Measurements from ENCODE around the gene SLC8A2.
"Not testable (repeated sequence)": the region's sequence is repeated elsewhere in the genome, so short reads cannot be mapped to it uniquely, and the experiment has no call there.

SLC8A2 gene

GRCh38 chr19:47487551-47488515, 16.1 kb upstream of the SLC8A2 start:
- TF ChIP-seq SP1 (IDR thresholded peaks at IDR 0.05) (no peak), ELF4 (IDR thresholded peaks at IDR 0.05) (no peak), LEF1 (IDR thresholded peaks at IDR 0.05; ENCODE audit: borderline replicate concordance) (no peak), FOXM1 (IDR thresholded peaks at IDR 0.05; ENCODE audit: borderline replicate concordance) (no peak)
- no peak for DNase-seq (ENCODE audit: extremely low spot score)
- POLR2A ChIA-PET: interaction anchor here (1.0 kb wide), 1 partner anchor 212 kb away, joined by 3 read pairs; no protein-coding TSS in a partner anchor
- CTCF ChIA-PET: interaction anchor here (0.6 to 1.6 kb wide), 3 partner anchors 12 to 807 kb away, joined by 3 to 7 read pairs (median 5); no protein-coding TSS in a partner anchor

- no peak for DNase-seq (ENCODE audit: extremely low spot score)
- ChIA-PET CTCF (no interaction called here), POLR2A (interaction anchor here (1.0 kb wide), 2 partner anchors 49 to 213 kb away, joined by 3 read pairs; no protein-coding TSS in a partner anchor)
- TF ChIP-seq ARNT (IDR thresholded peaks at IDR 0.05) (no peak), PKNOX1 (IDR thresholded peaks at IDR 0.05) (no peak), TARDBP (IDR thresholded peaks at IDR 0.05) (no peak), SP1 (IDR thresholded peaks at IDR 0.05) (no peak), HDGF (IDR thresholded peaks at IDR 0.05; ENCODE audit: borderline replicate concordance) (no peak)
Measured at GRCh38 chr19:47486900-47487299, 15.2 kb upstream of the SLC8A2 start.

- CTCF ChIA-PET: interaction anchor here (0.9 kb wide), 1 partner anchor 49 kb away, joined by 3 read pairs; no protein-coding TSS in a partner anchor
- POLR2A ChIA-PET: interaction anchor here (1.0 kb wide), 1 partner anchor 48 kb away, joined by 3 read pairs; no protein-coding TSS in a partner anchor
- DNase-seq (ENCODE audit: extremely low spot score): not testable (repeated sequence)
Measured at GRCh38 chr19:47486220-47486619, 14.5 kb upstream of the SLC8A2 start.

- ChIA-PET POLR2A (no interaction called here), CTCF (interaction anchor here (0.6 to 1.2 kb wide), 2 partner anchors 18 to 44 kb away, joined by 3 to 4 read pairs; no protein-coding TSS in a partner anchor)
- TF ChIP-seq ARNT (IDR thresholded peaks at IDR 0.05): no peak
- no peak for TF ChIP-seq SP1 (IDR thresholded peaks at IDR 0.05)
- TF ChIP-seq L3MBTL2 (conservative IDR thresholded peaks at IDR 0.05): no peak
- no peak for TF ChIP-seq PKNOX1 (IDR thresholded peaks at IDR 0.05)
- TF ChIP-seq NFRKB (IDR thresholded peaks at IDR 0.05): no peak
- TF ChIP-seq FOXA1 (IDR thresholded peaks at IDR 0.05): no peak
- no peak for TF ChIP-seq LEF1 (IDR thresholded peaks at IDR 0.05; ENCODE audit: borderline replicate concordance)
- TF ChIP-seq ELF4 (IDR thresholded peaks at IDR 0.05): no peak
- TF ChIP-seq TARDBP (IDR thresholded peaks at IDR 0.05): no peak
- TF ChIP-seq SUZ12 (IDR thresholded peaks at IDR 0.05): no peak
- TF ChIP-seq CTBP1 (IDR thresholded peaks at IDR 0.05; ENCODE audit: borderline replicate concordance): no peak
- no peak for TF ChIP-seq FOXM1 (IDR thresholded peaks at IDR 0.05; ENCODE audit: borderline replicate concordance)
- TF ChIP-seq BHLHE40 (IDR thresholded peaks at IDR 0.05; ENCODE audit: borderline replicate concordance): no peak
- no peak for TF ChIP-seq ZNF384 (IDR thresholded peaks at IDR 0.05)
- TF ChIP-seq FOXK2 (IDR thresholded peaks at IDR 0.05): no peak
Measured at GRCh38 chr19:47485210-47485609, 13.5 kb upstream of the SLC8A2 start.

GRCh38 chr19:47483800-47484690, 12.4 kb upstream of the SLC8A2 start, which contains the start of gene KPTN:
TSS of gene KPTN (minus strand) at chr19:47484219. CDS start at chr19:47484160, 59 bp downstream.
- peak; percentile 95 for DNase-seq (ENCODE audit: extremely low spot score)
- TF ChIP-seq PKNOX1 (IDR thresholded peaks at IDR 0.05) (no peak), FOXM1 (IDR thresholded peaks at IDR 0.05; ENCODE audit: borderline replicate concordance) (peak; percentile 22; the same call in 1 of the 2 replicates), NFRKB (IDR thresholded peaks at IDR 0.05) (peak; percentile 90), ELF4 (IDR thresholded peaks at IDR 0.05) (peak; percentile 56; the same call in 1 of the 2 replicates)
- ChIA-PET POLR2A (interaction anchor here (0.8 to 1.3 kb wide), 11 partner anchors 9 to 51 kb away, joined by 3 to 12 read pairs (median 4); partner anchors contain the start of gene SLC8A2), CTCF (interaction anchor here (0.6 to 1.2 kb wide), 9 partner anchors 11 to 835 kb away, joined by 3 to 8 read pairs (median 3); no protein-coding TSS in a partner anchor)

More at GRCh38 chr19:47485210-47485609, 13.5 kb upstream of the SLC8A2 start:
- no peak for DNase-seq (ENCODE audit: extremely low spot score)

GRCh38 chr19:47483200-47483599, 11.5 kb upstream of the SLC8A2 start:
- CTCF ChIA-PET: interaction anchor here (0.6 to 1.1 kb wide), 5 partner anchors 39 to 834 kb away, joined by 3 to 8 read pairs (median 4); no protein-coding TSS in a partner anchor
- POLR2A ChIA-PET: interaction anchor here (0.9 to 1.3 kb wide), 9 partner anchors 9 to 50 kb away, joined by 3 to 12 read pairs (median 4); partner anchors contain the start of gene SLC8A2
- no peak for DNase-seq (ENCODE audit: extremely low spot score)
- no peak for TF ChIP-seq LEF1 (IDR thresholded peaks at IDR 0.05; ENCODE audit: borderline replicate concordance)
- no peak for TF ChIP-seq NFRKB (IDR thresholded peaks at IDR 0.05)
- TF ChIP-seq ZNF384 (IDR thresholded peaks at IDR 0.05): no peak
- TF ChIP-seq CTBP1 (IDR thresholded peaks at IDR 0.05; ENCODE audit: borderline replicate concordance): no peak
- TF ChIP-seq FOXM1 (IDR thresholded peaks at IDR 0.05; ENCODE audit: borderline replicate concordance): no peak
- no peak for TF ChIP-seq TARDBP (IDR thresholded peaks at IDR 0.05)
- no peak for TF ChIP-seq HDGF (IDR thresholded peaks at IDR 0.05; ENCODE audit: borderline replicate concordance)
- no peak for TF ChIP-seq PKNOX1 (IDR thresholded peaks at IDR 0.05)
- no peak for TF ChIP-seq SUZ12 (IDR thresholded peaks at IDR 0.05)
- no peak for TF ChIP-seq ELF4 (IDR thresholded peaks at IDR 0.05)

Measured in HEK293T (cell line).